Measurements from ENCODE around the gene AAMDC.

The AAMDC gene

GRCh38 chr11:77820565-77821348 lies at the start of gene AAMDC, which contains the start of gene RSF1:
Gene AAMDC, plus strand, starts transcription at chr11:77821144. Its CDS starts 21,353 bp downstream, at chr11:77842497.
Gene RSF1, minus strand, starts transcription at chr11:77820722. Its CDS starts 8 bp downstream, at chr11:77820714.
- peak; percentile 97 for DNase-seq (ENCODE audit: low read depth)
- peak; percentile 64 for TF ChIP-seq CTCF (conservative IDR thresholded peaks at IDR 0.05; ENCODE audit: control insufficient read depth, insufficient read depth, low read depth, low read length)
- H3K4me3 ChIP-seq (ENCODE audit: control insufficient read depth, low read depth, low read length): peak within 1 kb of the TSS; percentile 93

GRCh38 chr11:77775936-77776335 lies 45.0 kb upstream of the AAMDC start:
- H3K4me3 ChIP-seq (ENCODE audit: control insufficient read depth, low read depth, low read length): no peak overlapping the region
- DNase-seq (ENCODE audit: low read depth): no peak
- TF ChIP-seq CTCF (conservative IDR thresholded peaks at IDR 0.05; ENCODE audit: control insufficient read depth, insufficient read depth, low read depth, low read length): no peak

GRCh38 chr11:77776455-77776854 lies 44.5 kb upstream of the AAMDC start:
- DNase-seq (ENCODE audit: low read depth): peak; percentile 21
- peak; percentile 20 for TF ChIP-seq CTCF (conservative IDR thresholded peaks at IDR 0.05; ENCODE audit: control insufficient read depth, insufficient read depth, low read depth, low read length)

GRCh38 chr11:77778118-77778517 lies 42.8 kb upstream of the AAMDC start:
- no peak overlapping the region for H3K4me3 ChIP-seq (ENCODE audit: control insufficient read depth, low read depth, low read length)
- DNase-seq (ENCODE audit: low read depth): no peak
- no peak for TF ChIP-seq CTCF (conservative IDR thresholded peaks at IDR 0.05; ENCODE audit: control insufficient read depth, insufficient read depth, low read depth, low read length)

More at GRCh38 chr11:77776455-77776854, 44.5 kb upstream of the AAMDC start:
- no peak overlapping the region for H3K4me3 ChIP-seq (ENCODE audit: control insufficient read depth, low read depth, low read length)

- DNase-seq (ENCODE audit: low read depth): no peak
- no peak overlapping the region for H3K4me3 ChIP-seq (ENCODE audit: control insufficient read depth, low read depth, low read length)
- no peak for TF ChIP-seq CTCF (conservative IDR thresholded peaks at IDR 0.05; ENCODE audit: control insufficient read depth, insufficient read depth, low read depth, low read length)
These were observed 42.4 kb upstream of the AAMDC start for GRCh38 chr11:77778549-77778948.

GRCh38 chr11:77779935-77780334 lies 41.0 kb upstream of the AAMDC start:
- H3K4me3 ChIP-seq (ENCODE audit: control insufficient read depth, low read depth, low read length): no peak overlapping the region
- TF ChIP-seq CTCF (conservative IDR thresholded peaks at IDR 0.05; ENCODE audit: control insufficient read depth, insufficient read depth, low read depth, low read length): no peak
- peak; percentile 38 for DNase-seq (ENCODE audit: low read depth)

Measured in fibroblast of mammary gland (primary cell).